HFF-Myc (cell line): ENCODE data around the gene IFT43.
A peak's percentile ranks its signal among the peaks of the same experiment; 100 is the strongest.

Experiments
- DNase-seq: peaks from one replicate; pipeline ENCODE4 v3.0.0-alpha.2; 2011; ENCODE audit warnings: low read depth; ENCODE audit errors: extremely low read depth
- H3K4me3 ChIP-seq: replicated peaks from 2 replicates; pipeline ENCODE4 v1.5.1; 2011; ENCODE audit warnings: low read depth, mild to moderate bottlenecking, control low read depth, low read length
- TF ChIP-seq, protein P1 (sequence below): IDR thresholded peaks from 2 replicates; pipeline ENCODE4 v1.5.1; 2012; ENCODE audit warnings: mild to moderate bottlenecking, low read depth, low read length, control low read depth; ENCODE audit errors: missing control alignments

The IFT43 gene

DNA sequence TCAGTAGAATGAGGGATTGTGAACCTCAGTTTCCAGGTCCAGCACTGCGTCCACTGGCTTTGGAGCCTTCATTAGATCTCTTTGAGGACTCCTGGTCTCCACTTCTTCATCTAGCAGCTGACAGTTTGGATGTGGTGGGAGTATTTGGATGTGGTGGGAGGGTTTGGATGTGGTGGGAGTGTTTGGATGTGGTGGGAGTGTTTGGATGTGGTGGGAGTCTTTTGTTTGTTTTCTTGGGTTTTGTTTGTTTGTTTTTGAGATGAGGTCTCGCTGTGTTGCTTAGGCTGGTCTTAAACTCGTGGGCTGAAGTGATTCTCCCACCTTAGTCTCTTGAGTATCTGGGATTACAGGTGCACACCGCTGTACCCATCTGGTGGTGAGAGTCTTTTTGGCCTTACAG is 64.7 kb downstream of the IFT43 start:
- H3K4me3 ChIP-seq, result no peak overlapping the region
- no peak for DNase-seq
- TF ChIP-seq, protein P1, sequence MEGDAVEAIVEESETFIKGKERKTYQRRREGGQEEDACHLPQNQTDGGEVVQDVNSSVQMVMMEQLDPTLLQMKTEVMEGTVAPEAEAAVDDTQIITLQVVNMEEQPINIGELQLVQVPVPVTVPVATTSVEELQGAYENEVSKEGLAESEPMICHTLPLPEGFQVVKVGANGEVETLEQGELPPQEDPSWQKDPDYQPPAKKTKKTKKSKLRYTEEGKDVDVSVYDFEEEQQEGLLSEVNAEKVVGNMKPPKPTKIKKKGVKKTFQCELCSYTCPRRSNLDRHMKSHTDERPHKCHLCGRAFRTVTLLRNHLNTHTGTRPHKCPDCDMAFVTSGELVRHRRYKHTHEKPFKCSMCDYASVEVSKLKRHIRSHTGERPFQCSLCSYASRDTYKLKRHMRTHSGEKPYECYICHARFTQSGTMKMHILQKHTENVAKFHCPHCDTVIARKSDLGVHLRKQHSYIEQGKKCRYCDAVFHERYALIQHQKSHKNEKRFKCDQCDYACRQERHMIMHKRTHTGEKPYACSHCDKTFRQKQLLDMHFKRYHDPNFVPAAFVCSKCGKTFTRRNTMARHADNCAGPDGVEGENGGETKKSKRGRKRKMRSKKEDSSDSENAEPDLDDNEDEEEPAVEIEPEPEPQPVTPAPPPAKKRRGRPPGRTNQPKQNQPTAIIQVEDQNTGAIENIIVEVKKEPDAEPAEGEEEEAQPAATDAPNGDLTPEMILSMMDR, result no peak

DNA sequence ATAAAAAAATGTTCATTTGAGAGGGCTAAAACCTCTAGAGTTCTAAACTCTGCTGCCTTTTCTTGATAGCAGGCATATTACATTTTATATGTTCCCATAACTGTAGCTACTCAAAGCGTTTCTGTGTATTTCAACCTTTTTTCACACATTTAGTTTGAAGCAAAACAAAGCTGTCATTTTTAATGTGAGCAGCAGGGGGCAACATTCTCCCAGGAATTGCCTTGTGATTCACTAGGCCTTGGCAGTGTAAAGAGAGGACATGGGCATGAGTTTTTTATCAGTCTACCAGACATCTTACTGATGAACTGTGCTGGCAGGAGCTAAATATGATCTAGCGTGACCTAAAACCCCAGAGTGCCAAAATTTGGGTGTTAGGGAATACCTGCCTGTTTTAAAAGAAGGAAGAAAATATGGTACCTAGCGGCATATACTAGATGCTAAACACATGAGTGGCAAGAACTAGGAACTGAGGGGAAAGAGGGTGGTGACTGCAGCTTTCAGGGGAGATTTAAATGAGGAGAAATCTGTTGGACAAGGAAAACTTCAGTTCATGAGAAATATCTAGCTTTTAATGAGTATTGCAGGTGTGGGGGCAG is 65.3 kb downstream of the IFT43 start:
- no peak overlapping the region for H3K4me3 ChIP-seq
- DNase-seq, result peak; percentile 41
- TF ChIP-seq, protein P1, result peak; percentile 66

DNA sequence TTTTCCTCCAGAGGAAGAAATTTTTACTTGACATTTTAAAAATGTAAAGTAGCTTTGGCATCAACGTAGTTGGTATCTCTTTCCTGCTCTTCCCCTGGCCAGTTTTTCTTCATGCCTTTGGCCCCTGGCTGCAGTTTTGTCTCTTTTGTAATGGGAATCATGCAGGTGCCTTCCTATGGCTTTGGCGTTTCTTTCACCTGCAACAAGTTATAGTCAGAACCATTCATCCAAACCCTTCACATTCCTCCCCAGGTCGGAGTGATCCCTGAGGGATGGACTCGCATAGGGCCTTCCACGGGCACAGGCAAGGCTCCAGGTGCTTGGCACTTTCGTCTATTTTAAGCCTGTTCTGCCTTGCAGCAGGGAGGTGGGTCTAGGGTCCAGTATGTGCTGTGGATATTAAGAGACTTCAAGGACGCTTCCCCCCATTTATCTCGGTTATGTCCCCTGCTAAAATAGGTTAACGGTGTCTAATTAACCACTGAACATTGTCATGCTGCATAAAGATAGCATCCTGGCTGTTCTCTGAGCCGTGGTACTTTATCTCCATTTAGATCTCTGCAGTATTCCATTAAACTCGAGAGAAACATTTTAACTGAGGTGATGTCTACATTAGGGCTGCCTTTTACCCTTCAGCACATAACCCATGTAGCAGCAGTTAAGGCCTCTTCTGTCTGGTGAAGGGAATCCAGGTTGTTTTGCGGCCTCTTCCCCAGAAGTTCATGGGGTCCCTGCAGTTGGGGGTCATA is 66.3 kb downstream of the IFT43 start:
- H3K4me3 ChIP-seq, result no peak overlapping the region
- DNase-seq, result no peak
- TF ChIP-seq, protein P1, result no peak

DNA sequence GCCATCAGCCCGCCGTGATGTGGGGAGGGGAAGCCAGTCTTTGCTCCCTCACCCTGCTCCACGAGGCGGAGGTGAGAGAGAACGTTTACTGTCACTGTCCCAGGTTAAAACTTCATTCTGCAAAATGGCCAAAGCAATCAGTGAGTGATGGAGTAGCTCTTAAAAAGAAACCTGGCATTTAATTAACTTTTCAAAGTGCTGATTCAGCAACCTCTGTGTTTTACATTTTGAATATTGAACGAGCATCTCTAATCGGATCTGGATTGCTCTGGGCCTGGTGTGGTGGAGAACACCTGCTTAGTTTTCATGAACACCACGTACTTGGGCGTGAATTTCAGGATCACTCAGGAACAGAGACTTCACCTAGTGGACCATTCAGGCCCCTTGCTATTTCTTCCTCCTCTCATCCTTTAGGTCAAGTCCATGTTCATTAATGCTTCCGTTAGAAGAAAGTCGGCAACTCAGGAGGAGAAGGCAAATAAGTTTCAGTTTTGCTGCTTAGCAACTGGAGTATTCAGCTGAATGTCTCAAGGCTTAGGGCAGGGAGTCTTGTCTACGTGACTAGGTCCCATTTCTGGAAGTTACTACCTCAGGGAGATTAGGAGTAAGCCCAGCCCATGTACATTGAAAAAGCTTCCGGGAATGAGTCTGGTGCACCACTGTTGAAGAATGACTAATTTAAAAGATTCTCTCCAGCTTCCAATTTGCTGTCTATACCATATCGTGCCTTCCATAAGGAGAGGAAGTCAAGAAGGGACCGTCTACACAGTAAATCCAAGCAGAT is 68.2 kb downstream of the IFT43 start:
- TF ChIP-seq, protein P1, result no peak
- DNase-seq, result no peak
- no peak overlapping the region for H3K4me3 ChIP-seq

DNA sequence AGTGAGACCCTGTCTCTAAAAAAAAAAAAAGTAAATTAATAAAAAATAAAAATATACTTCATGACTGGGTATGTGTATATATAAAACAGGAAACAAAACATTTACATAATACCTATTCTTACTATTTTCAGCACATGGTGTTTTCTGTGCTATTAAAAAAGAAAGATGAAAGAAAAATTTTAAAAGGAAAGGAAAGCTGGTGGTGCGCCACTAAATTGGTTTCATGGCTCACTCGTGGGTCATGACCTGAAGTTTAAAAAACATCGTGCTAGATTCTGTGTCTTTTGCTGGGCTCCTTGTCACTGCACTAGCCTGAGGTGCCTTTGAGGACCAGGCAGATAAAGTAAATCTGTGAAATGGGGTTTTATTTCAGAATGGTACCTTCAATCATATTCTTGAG is 69.8 kb downstream of the IFT43 start:
- no peak overlapping the region for H3K4me3 ChIP-seq
- no peak for DNase-seq
- TF ChIP-seq, protein P1, result no peak

DNA sequence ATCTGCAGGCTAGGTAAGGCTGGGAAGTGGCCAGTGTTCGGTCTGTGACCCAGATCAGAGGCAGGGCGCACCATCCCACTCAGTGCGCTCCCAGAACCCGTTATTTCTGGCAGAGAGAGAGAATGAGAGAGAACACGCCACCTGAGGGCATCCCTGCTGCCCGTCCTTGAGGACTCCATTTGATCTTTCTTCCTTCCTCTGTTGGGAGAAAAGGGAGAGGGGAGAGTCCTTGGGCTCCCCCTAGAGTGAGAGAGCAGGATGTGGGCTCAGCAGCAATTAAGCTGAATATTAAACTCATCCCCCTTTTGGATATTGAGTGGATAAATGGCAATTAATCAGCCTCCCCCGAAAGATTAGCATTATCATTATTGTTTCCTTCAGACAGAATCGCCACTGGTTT is 70.6 kb downstream of the IFT43 start:
- TF ChIP-seq, protein P1, result peak; percentile 66
- DNase-seq, result no peak
- H3K4me3 ChIP-seq, result no peak overlapping the region
